HG02623 (cell line): ENCODE results near the gene CKAP4.
A peak's percentile ranks its signal among the peaks of the same experiment; 100 is the strongest.

Experiments used
- ATAC-seq: cut with Tn5 transposase; IDR thresholded peaks from one replicate; pipeline ENCODE4 v1.9.1; 2021; ENCODE audit warnings: moderate library complexity; ENCODE audit not compliant: unreplicated experiment

CKAP4 gene

GRCh38 chr12:106275458-106275857 lies 27.6 kb upstream of the CKAP4 start:
- no peak for ATAC-seq

- no peak for ATAC-seq
Measured at GRCh38 chr12:106274575-106275121, 26.8 kb upstream of the CKAP4 start.

GRCh38 chr12:106274012-106274411 lies 26.2 kb upstream of the CKAP4 start:
- no peak for ATAC-seq

GRCh38 chr12:106273491-106273890 lies 25.7 kb upstream of the CKAP4 start:
- ATAC-seq: no peak

GRCh38 chr12:106271575-106272505 lies 24.0 kb upstream of the CKAP4 start:
- ATAC-seq: no peak

GRCh38 chr12:106269150-106269771 lies 21.4 kb upstream of the CKAP4 start:
- ATAC-seq: no peak

GRCh38 chr12:106267535-106267934 lies 19.7 kb upstream of the CKAP4 start:
- no peak for ATAC-seq

- ATAC-seq: no peak
Measured at GRCh38 chr12:106265116-106265515, 17.3 kb upstream of the CKAP4 start.

GRCh38 chr12:106258935-106259334 lies 11.1 kb upstream of the CKAP4 start:
- no peak for ATAC-seq

GRCh38 chr12:106258226-106258625 lies 10.4 kb upstream of the CKAP4 start:
- no peak for ATAC-seq

- no peak for ATAC-seq
Measured at GRCh38 chr12:106256524-106256923, 8.7 kb upstream of the CKAP4 start.

GRCh38 chr12:106255952-106256351 lies 8.1 kb upstream of the CKAP4 start:
- no peak for ATAC-seq

GRCh38 chr12:106255493-106255892 lies 7.7 kb upstream of the CKAP4 start:
- no peak for ATAC-seq

GRCh38 chr12:106254724-106255123 lies 6.9 kb upstream of the CKAP4 start:
- ATAC-seq: no peak

GRCh38 chr12:106251631-106252455 lies 4.0 kb upstream of the CKAP4 start:
- no peak for ATAC-seq

- peak; percentile 74 for ATAC-seq
Measured at GRCh38 chr12:106249411-106250135, 1.8 kb upstream of the CKAP4 start.

- ATAC-seq: no peak
Measured at GRCh38 chr12:106248846-106249371, 1.1 kb upstream of the CKAP4 start.

- ATAC-seq: peak; percentile 17
Measured at GRCh38 chr12:106248312-106248845, 559 bp upstream of the CKAP4 start.

GRCh38 chr12:106246891-106247673 lies 738 bp downstream of the CKAP4 start:
- peak; percentile 26 for ATAC-seq
